DND-41 (cell line): ENCODE measurements around the gene FAM83G.
A peak's percentile ranks its signal among the peaks of the same experiment; 100 is the strongest.
"Not testable (repeated sequence)": the region's sequence is repeated elsewhere in the genome, so short reads cannot be mapped to it uniquely, and the experiment has no call there.

Source experiments
- ATAC-seq: fragments of 200-7000 bp; cut with Tn5 transposase; 3 replicates; pipeline ENCODE4 v1.9.1; 2021; ENCODE audit warnings: low read depth; ENCODE audit not compliant: insufficient read depth
- DNase-seq: peaks from one replicate; pipeline ENCODE4 v3.0.0-alpha.2; 2020
- H2AFZ ChIP-seq: 2 replicates; pipeline ENCODE4 v1.6.0; 2012; ENCODE audit warnings: low read depth, low read length
- H3K27ac ChIP-seq: 2 replicates; pipeline ENCODE4 v1.5.1; 2012; ENCODE audit warnings: low read length, inconsistent platforms
- H3K27me3 ChIP-seq: fragments of 200-600 bp; sonication (generic); 2 replicates; pipeline ENCODE4 v1.6.0; 2012; ENCODE audit warnings: low read length, mild to moderate bottlenecking, inconsistent platforms; ENCODE audit not compliant: insufficient read depth, poor library complexity
- H3K36me3 ChIP-seq: 2 replicates; pipeline ENCODE4 v1.5.1; 2012; ENCODE audit warnings: low read length, inconsistent platforms; ENCODE audit not compliant: insufficient read depth
- H3K4me1 ChIP-seq: 2 replicates; pipeline ENCODE4 v1.5.1; 2012; ENCODE audit warnings: mild to moderate bottlenecking, low read length; ENCODE audit not compliant: insufficient read depth
- H3K4me2 ChIP-seq: 2 replicates; pipeline ENCODE4 v1.6.0; 2012; ENCODE audit warnings: mild to moderate bottlenecking, moderate library complexity, low read length, inconsistent platforms; ENCODE audit not compliant: insufficient read depth
- H3K4me3 ChIP-seq, 2 experiments: fragments of 200-600 bp in 1 of 2; shearing (Covaris generic) in 1 of 2; 2 replicates each; pipeline ENCODE4 v1.5.1; 2012 to 2016; ENCODE audit warnings: inconsistent platforms in 2 of 2, low read length in 2 of 2, mild to moderate bottlenecking in 2 of 2, low read depth in 1 of 2, moderate library complexity in 1 of 2
- H3K79me2 ChIP-seq: 2 replicates; pipeline ENCODE4 v1.6.0; 2012; ENCODE audit warnings: low read length, inconsistent platforms; ENCODE audit not compliant: insufficient read depth
- H3K9ac ChIP-seq: 2 replicates; pipeline ENCODE4 v1.6.0; 2012; ENCODE audit warnings: low read depth, mild to moderate bottlenecking, inconsistent platforms, low read length, moderate library complexity
- H3K9me3 ChIP-seq: 2 replicates; pipeline ENCODE4 v1.5.1; 2012; ENCODE audit warnings: low read length, moderate library complexity, mild to moderate bottlenecking, inconsistent platforms; ENCODE audit not compliant: insufficient read depth, severe bottlenecking
- H4K20me1 ChIP-seq: 2 replicates; pipeline ENCODE4 v1.6.0; 2012; ENCODE audit warnings: low read length; ENCODE audit not compliant: insufficient read depth

The FAM83G gene

GRCh38 chr17:19042369-19042768 lies 37.8 kb upstream of the FAM83G start:
- H3K4me3 ChIP-seq, H3K4me1 ChIP-seq, H3K27ac ChIP-seq, H3K27me3 ChIP-seq, H3K36me3 ChIP-seq, H3K9ac ChIP-seq, H3K4me2 ChIP-seq, DNase-seq, H3K79me2 ChIP-seq, H2AFZ ChIP-seq, ATAC-seq, H3K9me3 ChIP-seq, H4K20me1 ChIP-seq: not testable (repeated sequence)

GRCh38 chr17:19041871-19042270 lies 37.3 kb upstream of the FAM83G start:
- DNase-seq, ATAC-seq, H3K4me2 ChIP-seq: not testable (repeated sequence)

GRCh38 chr17:19040350-19040749 lies 35.8 kb upstream of the FAM83G start:
- H3K4me2 ChIP-seq, DNase-seq, H3K36me3 ChIP-seq, H3K27me3 ChIP-seq, H3K27ac ChIP-seq, H4K20me1 ChIP-seq, H3K9ac ChIP-seq, H3K4me3 ChIP-seq, H3K9me3 ChIP-seq, H3K79me2 ChIP-seq, H2AFZ ChIP-seq, H3K4me1 ChIP-seq, ATAC-seq: not testable (repeated sequence)

More at GRCh38 chr17:19041871-19042270, 37.3 kb upstream of the FAM83G start:
- H3K27me3 ChIP-seq, H3K9ac ChIP-seq, H3K9me3 ChIP-seq, H4K20me1 ChIP-seq, H3K36me3 ChIP-seq, H3K4me1 ChIP-seq, H3K79me2 ChIP-seq, H2AFZ ChIP-seq, H3K4me3 ChIP-seq, H3K27ac ChIP-seq: not testable (repeated sequence)

GRCh38 chr17:19038730-19039129 lies 34.2 kb upstream of the FAM83G start:
- not testable (repeated sequence) for H3K36me3 ChIP-seq, H3K4me2 ChIP-seq, H3K4me3 ChIP-seq, H3K27me3 ChIP-seq, H3K9ac ChIP-seq, H2AFZ ChIP-seq, H3K79me2 ChIP-seq, H4K20me1 ChIP-seq, H3K9me3 ChIP-seq, H3K4me1 ChIP-seq, H3K27ac ChIP-seq, ATAC-seq, DNase-seq

DNA sequence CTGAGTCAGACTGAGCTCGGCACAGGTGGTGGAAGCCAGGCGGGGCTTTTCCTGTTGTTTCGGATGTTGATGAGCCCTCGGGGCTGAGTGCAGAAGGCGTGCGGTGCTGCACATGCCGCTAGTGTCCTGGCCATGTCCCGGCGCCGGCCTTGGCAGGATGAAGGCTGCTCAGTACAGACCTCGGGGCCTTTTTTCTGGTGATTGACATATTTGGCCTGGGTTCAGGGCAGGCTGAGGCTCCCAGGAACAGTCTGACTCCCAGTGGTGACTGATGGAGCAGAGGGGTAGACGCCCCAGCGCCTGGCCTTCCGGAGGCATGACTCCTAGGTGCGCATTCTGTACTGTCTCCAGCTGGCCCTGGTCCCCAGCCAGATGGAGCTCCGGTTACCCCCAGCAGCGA lies 33.4 kb upstream of the FAM83G start:
- H3K4me1 ChIP-seq, H3K9ac ChIP-seq, DNase-seq, H2AFZ ChIP-seq, H3K4me3 ChIP-seq, H3K27ac ChIP-seq, H3K4me2 ChIP-seq, H3K27me3 ChIP-seq, H4K20me1 ChIP-seq, H3K79me2 ChIP-seq, H3K9me3 ChIP-seq, H3K36me3 ChIP-seq, ATAC-seq: not testable (repeated sequence)

DNA sequence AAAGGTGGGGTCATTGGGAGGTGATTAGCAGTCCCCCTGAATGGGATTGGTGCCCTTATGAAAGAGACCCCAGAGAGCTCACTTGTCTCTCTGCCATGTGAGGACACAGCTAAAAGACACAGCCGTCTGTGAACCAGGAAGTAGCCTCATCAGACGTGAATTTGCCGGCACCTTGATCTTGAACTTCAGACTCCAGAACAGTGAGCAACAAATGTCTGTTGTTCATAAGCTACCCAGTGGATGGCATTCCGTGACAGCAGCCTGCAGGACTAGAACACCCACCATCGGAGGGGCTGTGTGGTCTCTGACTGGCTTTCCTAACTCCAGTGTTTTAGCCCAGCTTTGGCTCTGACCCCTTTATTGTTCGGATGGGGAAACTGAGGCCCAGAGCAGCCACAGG lies 33.0 kb upstream of the FAM83G start:
- ATAC-seq, DNase-seq: not testable (repeated sequence)

GRCh38 chr17:19036186-19036585 lies 31.6 kb upstream of the FAM83G start:
- not testable (repeated sequence) for H3K36me3 ChIP-seq, H4K20me1 ChIP-seq, H2AFZ ChIP-seq, ATAC-seq, H3K27me3 ChIP-seq, H3K9ac ChIP-seq, H3K9me3 ChIP-seq, DNase-seq, H3K79me2 ChIP-seq, H3K27ac ChIP-seq, H3K4me3 ChIP-seq, H3K4me1 ChIP-seq, H3K4me2 ChIP-seq

More for the DNA sequence above, 33.0 kb upstream of the FAM83G start:
- not testable (repeated sequence) for H3K27ac ChIP-seq, H4K20me1 ChIP-seq, H3K36me3 ChIP-seq, H3K27me3 ChIP-seq, H3K9me3 ChIP-seq, H3K79me2 ChIP-seq, H3K4me2 ChIP-seq, H3K4me1 ChIP-seq, H2AFZ ChIP-seq, H3K9ac ChIP-seq, H3K4me3 ChIP-seq

GRCh38 chr17:19032377-19032988 lies 27.9 kb upstream of the FAM83G start:
- not testable (repeated sequence) for H3K9ac ChIP-seq, H4K20me1 ChIP-seq, H3K27ac ChIP-seq, H3K79me2 ChIP-seq, H3K9me3 ChIP-seq, H3K4me1 ChIP-seq, DNase-seq, H2AFZ ChIP-seq, H3K36me3 ChIP-seq, H3K4me3 ChIP-seq, H3K27me3 ChIP-seq, H3K4me2 ChIP-seq
- peak; percentile 63; the same call in 2 of the 3 replicates for ATAC-seq
